NCI-H1048 (cell line): ENCODE measurements around the gene FRMD4A.

Experiments used
- DNase-seq: peaks from one replicate; lab custom pipeline; 2025; lab: John Stamatoyannopoulos, UW

FRMD4A gene

DNA sequence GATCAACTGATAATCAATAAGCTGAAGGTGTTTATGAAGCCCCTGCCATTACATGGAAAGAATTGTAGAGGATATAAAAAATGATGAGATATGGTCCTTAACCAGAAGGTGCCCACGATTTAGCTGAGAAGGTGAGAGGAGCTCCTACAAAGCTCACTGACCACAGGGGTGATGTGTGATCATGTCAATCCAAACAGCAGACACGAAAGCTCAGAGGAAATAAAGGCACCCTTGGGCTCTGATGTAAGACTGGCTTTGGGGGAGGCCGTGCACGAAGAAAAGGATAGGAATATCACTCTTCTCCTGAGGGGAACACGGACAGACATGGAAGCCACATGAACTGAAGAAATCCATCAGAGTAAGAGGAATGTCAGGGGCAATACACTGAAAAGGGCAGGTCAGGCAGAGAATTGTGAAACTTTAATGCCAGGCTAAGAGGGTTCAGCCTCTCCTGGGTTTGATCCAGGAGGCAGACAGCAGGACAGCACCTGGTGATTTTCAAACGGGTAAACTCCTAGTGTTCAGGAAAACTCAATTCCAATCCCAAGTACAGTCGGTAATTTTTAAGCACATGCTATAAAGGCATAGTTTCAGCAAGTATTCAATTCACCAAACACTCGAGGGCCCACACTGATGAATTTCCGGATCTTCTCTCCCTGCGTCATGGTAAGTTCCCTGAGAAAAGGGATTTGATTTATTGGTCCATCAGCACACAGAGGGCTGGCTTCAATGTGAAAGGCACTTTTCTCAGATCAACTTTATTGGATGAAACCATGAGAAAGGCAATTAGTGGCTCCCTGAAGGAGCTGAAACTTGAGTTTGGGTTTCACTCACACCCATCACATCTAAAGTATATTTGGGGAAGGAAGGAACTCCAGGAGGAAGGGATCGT, 580.2 kb downstream of the FRMD4A start:
- DNase-seq: no peak

DNA sequence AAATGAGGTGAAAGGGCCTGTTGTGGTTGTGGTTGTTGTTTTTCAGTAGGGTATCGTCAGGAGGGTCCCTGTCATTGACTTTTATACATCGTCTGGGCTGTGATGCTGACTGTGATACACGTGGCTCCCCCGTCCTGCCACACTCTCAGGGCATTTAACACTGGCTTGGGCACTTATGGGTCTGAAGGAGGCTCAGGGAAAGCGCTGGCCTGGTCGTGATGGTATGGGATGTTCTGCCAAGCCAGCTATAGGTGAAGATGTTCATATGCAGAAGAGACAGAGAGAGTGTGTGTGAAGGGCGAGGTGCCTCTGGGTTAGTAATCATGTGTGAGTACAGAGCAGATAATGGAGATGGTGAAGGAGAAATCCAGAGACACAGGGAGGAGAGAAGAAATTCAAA, 585.5 kb downstream of the FRMD4A start:
- DNase-seq: no peak

DNA sequence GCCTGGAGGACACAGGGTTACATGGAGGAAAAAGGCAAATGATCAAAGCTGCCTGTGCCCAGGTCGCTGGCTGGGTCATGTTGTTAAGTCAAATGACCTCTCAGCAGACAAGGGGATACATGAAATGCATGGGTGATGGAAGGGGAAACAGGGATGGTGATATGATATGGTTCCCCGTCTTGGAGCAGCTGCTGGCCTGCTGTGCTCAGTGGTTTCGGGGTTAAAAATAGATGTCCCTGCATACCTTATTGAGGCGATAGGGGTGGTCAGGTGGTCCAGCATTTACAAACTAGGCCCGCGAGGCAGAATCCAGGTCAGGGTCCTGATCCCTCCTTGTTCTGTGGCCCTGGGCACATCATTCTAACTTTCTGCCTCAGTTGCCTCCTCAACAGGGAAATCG, 586.8 kb downstream of the FRMD4A start:
- no peak for DNase-seq

DNA sequence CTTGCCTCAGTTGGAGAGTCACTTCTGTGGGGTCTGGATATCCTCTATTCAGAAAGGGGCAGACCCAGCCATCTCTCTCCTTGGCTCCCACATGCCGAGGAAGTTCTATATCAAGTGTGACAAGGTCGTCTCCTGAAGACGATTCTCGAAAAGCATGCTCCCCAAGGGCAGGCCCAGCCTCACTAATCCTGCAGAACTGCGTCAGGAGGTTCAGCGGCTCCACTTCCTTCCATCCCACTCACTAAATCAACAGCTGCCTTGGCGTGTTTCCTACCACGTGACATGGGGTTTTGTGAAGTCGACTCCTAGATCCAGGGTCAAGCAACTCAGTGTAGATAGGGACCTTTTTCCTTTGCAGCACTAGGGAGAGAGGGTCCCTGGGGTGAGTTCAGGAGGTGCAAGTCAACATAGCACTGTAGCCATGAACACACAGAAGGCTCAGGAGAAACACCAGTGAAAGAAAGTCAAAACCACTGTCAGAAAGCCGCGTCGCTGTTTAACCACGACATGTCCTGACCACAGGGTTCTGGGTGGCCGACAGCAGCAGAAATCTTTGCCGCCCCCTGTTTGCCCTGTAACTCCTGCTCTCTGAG, 587.5 kb downstream of the FRMD4A start:
- DNase-seq: no peak

DNA sequence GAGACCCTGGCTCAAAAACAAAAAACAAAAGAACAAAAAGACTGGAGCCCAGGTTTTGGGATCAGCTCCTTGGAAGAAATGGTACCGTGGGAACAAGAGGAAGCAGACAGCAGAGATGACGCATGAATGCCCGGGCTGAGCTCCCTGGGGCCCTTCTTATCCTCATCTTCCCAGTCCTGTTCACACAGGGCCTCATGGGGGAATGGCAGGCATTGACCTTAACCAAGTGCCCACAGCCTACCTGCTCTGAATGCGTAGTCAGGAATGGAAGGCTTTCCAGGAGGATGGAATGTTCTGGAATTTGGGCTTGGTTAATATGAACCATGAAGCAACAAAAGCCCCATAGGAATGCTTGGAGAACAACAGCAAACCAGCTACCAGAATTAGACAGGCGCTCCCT, 589.3 kb downstream of the FRMD4A start:
- no peak for DNase-seq

DNA sequence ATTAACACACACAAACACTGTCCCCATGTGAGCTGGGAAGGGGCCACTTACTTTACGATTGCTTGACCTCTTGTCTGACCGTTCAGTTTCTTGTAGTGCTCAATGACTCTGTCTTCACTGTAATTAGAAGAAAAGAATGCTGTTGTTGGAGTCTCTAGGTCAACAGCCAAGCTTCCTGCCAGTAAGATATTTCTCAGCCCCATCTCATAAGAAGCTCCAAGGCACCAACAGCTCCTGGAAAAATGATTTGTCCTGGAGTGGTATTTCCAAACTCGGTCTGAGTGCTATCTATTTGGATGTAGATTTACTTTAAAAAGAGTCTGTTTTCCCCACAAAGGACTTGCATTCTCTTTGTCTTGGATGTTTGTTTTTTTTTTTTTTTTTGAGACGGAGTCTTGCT, 590.3 kb downstream of the FRMD4A start:
- no peak for DNase-seq

DNA sequence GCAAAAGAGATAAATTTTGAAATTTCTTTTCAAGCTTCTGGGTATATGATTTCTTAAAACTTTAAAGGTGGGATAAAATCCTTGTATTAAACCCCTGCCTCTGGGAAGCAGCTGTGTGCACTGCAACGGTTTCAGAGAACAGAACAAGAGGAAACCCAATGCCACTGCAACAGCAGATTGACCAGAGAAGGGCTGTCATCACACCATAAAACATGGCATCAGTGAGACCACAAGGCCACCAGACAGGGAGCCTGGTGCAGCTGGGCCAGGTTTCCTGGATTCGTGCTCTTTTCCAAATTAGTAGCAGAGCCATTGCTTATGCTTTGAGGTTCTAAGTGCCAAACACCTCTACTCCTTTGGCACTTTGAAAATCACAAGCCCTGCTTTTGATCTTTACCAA, 591.5 kb downstream of the FRMD4A start:
- DNase-seq: no peak

DNA sequence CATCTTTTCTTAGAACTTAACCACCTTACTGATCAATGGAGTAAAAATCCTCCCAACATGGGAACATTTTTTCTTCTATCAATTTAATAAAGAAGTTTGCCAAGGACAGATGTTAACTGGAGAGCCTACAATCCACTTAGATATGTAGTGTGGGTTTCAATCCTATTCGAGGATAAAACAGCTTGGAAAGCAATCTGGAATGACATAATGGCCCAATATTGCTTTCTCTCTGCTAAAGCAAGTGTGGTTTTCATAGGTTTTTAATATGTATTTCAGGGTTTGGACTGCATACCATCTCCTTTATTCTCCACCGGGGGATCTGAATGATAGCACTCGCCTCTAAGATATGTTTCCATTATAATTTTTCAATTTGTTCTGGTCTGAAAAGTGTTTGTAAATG, 594.2 kb downstream of the FRMD4A start:
- no peak for DNase-seq

DNA sequence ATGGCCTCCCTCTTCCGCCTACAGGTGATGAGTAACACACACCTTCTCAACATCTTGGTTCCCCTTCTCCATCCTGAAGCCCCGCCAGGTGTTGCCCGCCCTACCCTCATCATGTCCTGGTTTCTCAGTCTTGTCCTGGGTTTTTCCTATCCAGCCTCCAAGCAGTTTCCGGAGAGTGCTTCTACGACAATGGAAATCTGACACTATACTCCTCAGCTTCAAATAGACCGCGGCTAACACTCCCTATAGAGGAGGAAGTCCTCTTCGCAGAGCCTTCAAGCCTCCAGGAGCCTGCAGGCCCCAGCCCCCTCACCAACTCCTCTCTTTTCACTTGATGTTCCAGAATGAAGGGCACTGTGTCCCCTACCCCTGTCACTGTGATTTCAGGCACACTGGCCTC, 596.6 kb downstream of the FRMD4A start:
- DNase-seq: no peak

DNA sequence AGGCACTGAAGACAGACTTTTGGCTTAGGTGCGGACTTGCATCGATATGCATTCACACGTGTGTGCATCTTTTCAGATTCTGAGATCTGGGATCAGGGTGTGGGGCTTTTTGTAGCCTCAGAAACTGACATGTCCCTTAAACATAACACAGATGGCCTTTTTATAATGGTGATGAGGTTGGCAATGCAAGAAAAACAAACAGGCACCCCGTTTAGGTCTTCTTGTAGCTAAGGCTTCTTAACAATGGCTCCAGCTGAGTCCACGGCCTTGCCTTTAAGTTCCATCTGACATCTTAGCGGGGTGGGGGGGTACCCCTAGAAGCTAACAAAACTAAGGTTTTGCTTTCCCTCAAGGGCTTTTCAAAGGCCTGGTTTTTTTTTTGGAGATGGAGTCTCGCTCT, 597.7 kb downstream of the FRMD4A start:
- DNase-seq: no peak

DNA sequence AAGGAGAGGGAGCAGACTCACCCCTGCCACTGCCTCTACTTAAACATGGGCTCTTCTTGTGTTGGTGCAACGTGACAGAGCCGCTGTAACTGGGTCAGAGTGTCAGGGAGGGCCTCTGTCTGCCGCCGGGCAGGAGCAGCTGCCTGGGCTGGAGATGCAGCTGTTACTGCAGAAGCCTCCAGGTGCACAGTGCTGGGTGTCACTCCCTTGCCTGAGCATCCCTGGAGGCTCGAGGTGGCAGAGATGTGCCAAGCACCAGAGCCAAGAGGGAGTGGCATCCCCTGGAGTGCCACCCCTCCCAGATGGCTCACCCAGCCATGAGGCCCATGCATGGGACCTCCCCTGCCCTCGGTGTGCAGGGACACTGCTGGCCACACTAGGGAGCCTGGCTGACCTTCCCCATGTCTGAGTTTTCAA, 598.3 kb downstream of the FRMD4A start:
- no peak for DNase-seq

DNA sequence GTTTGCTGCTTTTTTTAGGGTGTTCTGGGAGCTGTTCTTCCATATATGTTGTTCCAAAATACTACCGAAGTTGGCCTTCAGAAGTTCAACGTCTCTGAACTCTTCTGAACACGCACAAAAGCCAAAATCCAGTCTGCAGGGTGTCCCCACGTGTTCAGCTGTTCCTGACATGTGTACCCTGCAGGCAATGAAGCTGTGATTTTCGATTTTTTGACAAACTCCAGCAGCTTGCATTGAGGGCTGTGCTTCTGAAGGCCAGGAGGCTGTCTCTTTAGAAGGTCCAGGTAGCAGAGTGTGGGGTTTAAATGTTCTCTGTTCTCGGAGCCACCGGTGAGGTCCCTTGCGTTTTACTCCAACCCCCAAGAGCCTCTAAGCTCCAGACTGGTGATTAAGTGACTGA, 598.9 kb downstream of the FRMD4A start:
- DNase-seq: no peak

DNA sequence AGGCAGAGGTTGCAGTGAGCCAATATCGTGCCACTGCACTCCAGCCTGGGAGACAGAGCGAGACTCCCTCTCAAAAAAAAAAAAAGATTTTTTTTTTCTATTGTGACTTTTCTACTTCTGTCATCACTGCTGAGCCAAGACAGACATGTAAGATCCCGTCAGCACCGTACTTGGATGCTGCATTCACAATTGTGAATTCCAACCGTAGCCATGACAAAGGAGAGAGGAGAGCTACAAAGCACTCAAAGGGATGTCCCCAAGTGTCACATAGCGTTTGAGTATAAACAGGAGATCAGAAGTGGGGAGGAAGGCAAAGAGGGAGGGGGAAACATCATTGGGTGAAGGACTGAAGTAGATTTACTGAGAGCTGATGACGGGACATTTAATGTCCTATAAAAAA, 599.8 kb downstream of the FRMD4A start:
- DNase-seq: no peak

DNA sequence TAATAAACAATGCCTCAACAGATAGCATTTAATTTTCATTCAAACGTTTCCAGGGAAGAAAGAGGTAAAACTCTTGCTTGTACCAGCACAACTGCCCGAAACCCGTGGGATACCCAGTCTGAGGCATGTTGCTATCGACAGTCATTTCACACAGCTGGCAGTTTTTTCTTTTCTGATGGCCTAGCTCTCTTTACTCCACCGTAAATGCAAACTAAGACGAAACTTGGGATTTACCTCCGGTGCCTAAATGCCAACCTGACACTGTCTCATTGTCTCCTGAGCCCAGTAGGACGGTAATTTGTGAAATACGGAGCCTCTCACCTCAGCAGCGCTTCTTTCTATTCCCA, 600.4 kb downstream of the FRMD4A start:
- no peak for DNase-seq

DNA sequence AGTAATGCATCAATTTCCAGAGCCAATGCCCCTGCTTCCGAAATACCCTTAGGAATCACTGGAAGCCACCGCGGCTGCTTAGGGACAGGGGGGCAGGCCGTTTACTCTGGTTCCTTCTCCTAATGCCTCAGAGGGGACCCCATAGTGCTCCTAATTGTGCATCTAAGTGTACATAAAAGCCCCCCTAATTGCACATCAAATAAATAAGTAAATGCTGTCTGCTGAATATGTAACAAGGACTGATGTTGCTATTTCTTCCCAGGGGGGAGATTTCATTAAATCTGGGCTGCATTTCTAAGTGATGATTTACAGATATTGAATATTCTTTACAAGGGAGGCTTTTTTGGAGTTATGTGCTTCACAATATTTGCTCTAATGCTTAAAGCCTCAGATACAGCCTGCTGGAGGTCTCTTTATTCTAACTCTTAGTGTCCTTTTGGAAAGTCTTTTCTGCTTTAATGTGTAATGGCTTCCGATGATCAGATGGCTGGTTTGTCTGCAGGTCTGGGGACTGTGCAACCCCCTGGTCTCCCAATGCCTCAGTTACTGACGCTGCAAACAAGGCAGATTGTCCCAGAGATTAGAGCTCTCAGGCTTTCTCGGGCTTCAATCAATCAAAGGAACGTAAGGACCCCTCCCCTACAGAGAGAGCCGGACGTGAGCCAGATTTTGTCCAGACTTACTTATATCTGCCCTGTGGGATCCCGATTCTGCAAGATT, 601.0 kb downstream of the FRMD4A start:
- DNase-seq: no peak

DNA sequence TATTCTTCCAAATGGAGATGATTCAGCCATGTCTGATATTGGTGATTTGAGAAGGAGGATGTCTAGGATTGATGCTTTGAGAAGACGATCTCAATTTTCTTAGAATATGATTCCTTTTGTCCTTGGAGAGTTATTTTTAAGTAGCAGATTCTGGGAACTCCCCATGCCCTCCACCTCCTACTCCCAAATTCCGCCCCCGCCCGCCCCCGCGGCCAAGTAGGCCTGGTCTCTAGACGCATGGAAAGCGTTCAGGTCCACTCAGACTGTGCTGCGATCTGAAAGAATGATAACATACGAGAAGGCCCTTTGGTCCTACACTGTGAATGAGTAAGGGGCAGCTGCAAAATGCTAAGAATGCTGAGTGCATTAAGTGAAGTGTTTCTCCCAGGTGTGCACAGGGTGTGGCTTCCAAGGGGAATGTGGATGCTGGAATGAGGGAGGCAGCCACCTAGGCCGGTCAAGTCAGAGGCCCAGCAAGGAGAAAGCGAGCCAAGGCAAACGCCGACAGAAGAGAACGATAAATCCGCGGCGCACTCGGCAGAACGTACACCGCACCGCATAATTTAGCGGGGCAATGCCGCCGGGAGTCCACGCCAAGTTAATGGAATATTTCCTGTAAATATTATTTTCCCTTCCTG, 601.7 kb downstream of the FRMD4A start:
- DNase-seq: no peak

DNA sequence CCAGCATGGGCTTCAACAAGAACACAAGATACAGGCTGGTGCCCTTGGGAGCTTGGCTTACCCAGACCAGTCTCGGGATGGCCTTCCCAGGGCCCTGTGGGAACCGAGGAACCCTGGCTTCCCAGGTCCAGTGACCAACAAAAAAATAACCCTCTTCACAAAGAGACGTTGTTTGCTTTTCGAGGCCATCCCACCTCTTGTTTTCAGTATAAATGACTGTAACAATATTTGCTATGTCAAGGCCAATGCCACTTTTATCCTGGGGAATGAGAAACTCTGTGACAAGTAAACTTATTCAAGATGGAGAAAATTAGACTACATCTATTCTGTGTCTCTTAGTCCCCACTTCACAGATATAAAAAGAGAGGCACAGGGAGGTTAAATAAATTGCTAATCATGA, 605.1 kb downstream of the FRMD4A start:
- DNase-seq: no peak

DNA sequence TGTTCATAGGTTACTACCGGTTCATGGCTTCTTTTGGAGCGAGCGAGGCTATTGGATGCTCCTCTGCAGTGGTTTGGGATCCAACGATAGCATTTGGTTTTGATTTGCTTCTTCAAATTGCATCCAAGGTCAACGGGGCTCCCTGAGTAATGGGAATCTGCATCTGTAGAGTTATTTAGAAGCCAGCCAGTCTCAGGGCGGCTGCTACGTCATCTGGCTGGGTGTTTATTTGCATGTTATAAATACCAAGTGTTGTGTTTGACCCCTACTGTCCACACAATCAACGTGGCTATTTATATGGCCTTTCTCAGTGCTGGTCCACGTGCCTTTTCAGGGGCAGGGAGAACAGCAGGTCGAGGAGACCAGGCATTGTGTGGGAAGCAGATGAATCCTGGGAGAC, 606.2 kb downstream of the FRMD4A start:
- no peak for DNase-seq

DNA sequence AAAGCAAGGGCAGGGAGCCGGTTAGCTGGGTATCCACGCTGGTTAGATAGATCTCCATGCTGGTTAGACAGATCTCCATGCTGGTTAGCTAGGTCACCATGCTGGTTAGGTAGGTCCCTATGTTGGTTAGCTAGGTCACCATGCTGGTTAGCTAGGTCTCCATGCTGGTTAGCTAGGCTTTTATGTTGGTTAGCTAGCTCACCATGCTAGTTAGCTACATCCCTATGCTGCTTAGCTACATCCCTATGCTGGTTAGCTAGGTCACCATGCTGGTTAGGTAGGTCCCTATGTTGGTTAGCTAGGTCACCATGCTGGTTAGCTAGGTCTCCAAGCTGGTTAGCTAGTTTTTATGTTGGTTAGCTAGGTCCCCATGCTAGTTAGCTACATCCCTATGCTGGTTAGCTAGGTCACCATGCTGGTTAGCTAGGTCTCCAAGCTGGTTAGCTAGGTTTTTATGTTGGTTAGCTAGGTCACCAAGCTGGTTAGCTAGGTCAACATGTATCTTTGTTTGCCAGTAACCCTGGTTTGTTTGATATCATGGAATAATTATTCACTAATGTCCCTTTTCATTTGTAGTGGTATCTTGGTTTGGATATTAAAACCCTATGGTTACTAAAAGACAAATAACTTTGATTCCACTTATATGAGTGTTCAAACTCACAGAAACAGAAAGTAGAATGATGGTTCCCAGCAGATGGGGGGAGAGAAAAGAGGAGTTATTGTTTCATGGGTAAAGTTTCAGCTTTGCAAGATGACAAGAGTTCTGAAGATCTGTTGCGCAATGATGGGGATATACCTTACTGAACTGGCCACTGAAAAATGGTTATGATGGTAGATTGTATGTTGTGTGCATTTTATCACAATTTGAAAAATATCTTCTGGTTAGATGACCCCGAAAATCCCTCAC, 607.7 kb downstream of the FRMD4A start:
- no peak for DNase-seq

DNA sequence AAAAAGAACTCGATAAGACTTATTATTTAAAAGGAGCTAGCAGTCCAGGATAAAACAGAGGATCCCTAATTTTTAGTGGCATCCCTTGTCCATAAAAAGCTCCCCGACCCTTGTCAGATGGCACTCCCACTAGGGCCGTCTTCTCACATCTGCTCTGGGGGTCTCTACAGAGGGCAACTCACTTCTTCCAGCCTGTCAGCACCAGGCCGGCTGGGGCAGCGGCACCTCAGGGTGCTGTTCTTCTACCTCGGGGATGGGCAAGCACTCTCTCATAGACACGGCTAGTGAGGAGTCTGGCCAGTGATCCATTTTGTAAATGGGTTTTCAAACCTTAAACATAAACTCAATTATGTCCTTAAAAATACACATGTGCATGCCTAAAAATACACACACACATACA, 609.2 kb downstream of the FRMD4A start:
- DNase-seq: no peak

DNA sequence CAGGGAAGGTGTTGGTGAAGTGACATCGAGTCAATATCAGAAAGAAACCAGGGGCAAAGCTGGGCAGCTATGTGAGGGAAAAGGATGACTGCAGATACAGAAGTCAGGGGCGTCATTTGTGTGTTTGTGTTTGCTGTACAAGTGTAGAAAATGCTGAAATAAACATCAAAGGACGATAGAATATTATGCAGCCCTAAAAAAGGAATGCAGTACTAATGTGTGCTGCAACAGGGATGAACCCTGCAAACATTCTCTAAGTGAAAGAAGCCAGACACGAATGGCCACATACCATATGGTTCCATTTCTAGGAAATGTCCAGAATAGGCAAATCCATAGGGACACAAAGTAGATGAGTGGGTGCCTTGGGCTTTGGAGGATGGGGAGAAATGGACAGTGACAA, 610.0 kb downstream of the FRMD4A start:
- DNase-seq: no peak

DNA sequence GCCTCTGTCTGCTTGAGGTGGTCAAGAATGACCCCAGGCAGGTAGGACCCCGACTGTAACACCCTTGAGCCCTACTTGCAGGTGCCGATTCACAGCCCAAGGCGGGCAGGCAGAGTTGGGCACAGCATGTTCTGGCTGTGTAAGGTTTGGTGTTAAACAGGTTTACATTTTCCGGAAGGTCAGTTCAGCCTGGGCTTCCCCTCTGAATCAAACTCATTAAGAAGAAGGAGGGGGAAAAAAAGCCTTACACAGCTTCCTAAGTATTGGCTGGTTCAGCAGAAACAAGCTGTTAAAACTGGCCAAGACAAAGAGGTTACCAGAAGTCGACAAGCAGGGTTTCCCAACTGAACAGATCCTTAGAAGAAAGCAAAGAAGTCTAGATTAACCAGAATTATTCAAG, 611.3 kb downstream of the FRMD4A start:
- no peak for DNase-seq
